MV-4-11 (cell line): ENCODE data around the gene RBM19.
A peak's percentile ranks its signal among the peaks of the same experiment; 100 is the strongest.

Source experiments
- DNase-seq: peaks from one replicate; lab custom pipeline; 2025; lab: John Stamatoyannopoulos, UW

The RBM19 gene

GRCh38 chr12:113855998-113856397, 110.1 kb downstream of the RBM19 start:
- no peak for DNase-seq

- DNase-seq, result no peak
Observed at GRCh38 chr12:113854385-113855142, 111.6 kb downstream of the RBM19 start.

- DNase-seq, result no peak
Observed at GRCh38 chr12:113853491-113853890, 112.6 kb downstream of the RBM19 start.

GRCh38 chr12:113852695-113853490, 113.2 kb downstream of the RBM19 start:
- DNase-seq, result peak; percentile 75

GRCh38 chr12:113852264-113852663, 113.9 kb downstream of the RBM19 start:
- no peak for DNase-seq

GRCh38 chr12:113850309-113851056, 115.6 kb downstream of the RBM19 start:
- no peak for DNase-seq

GRCh38 chr12:113847856-113848255, 118.3 kb downstream of the RBM19 start:
- DNase-seq, result no peak

- DNase-seq, result peak; percentile 80
Observed at GRCh38 chr12:113846883-113847755, 119.0 kb downstream of the RBM19 start.

GRCh38 chr12:113845900-113846674, 120.0 kb downstream of the RBM19 start:
- DNase-seq, result no peak

- DNase-seq, result no peak
Observed at GRCh38 chr12:113844495-113845210, 121.5 kb downstream of the RBM19 start.

GRCh38 chr12:113842699-113843098, 123.4 kb downstream of the RBM19 start:
- no peak for DNase-seq

- DNase-seq, result no peak
Observed at GRCh38 chr12:113841786-113842185, 124.3 kb downstream of the RBM19 start.

- DNase-seq, result no peak
Observed at GRCh38 chr12:113840401-113841042, 125.6 kb downstream of the RBM19 start.

GRCh38 chr12:113838896-113839295, 127.2 kb downstream of the RBM19 start:
- no peak for DNase-seq

- no peak for DNase-seq
Observed at GRCh38 chr12:113837528-113838296, 128.4 kb downstream of the RBM19 start.

GRCh38 chr12:113837084-113837483, 129.0 kb downstream of the RBM19 start:
- DNase-seq, result no peak

- no peak for DNase-seq
Observed at GRCh38 chr12:113835896-113836295, 130.2 kb downstream of the RBM19 start.

GRCh38 chr12:113835433-113835832, 130.7 kb downstream of the RBM19 start:
- DNase-seq, result no peak

- no peak for DNase-seq
Observed at GRCh38 chr12:113833422-113833821, 132.7 kb downstream of the RBM19 start.
